NCI-H2196 (cell line): ENCODE results near the gene KCNC1.

Experiments
- DNase-seq: peaks from one replicate; lab custom pipeline; 2025; ENCODE audit not compliant: unreplicated experiment; lab: John Stamatoyannopoulos, UW

Gene KCNC1

GRCh38 chr11:17714870-17715269, 19.7 kb upstream of the KCNC1 start:
- DNase-seq = no peak

DNA sequence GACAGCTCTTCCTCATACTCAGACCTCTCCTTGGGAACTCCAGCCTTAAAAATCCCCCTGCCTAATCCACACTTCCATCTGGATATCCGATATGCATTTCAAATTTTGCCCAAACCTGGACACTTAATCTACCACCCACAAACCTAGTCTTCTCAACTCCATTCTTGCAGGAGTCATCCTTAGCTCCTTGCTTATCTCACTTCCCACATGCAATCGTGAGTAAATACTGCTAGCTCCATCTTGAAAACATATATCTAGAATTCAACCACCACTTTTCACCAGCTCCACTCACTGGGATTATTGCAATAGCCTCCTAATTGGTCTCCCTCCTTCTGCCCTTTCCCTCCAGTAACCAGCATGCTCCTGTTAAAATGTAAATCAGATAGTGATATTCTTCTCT, 17.8 kb upstream of the KCNC1 start:
- DNase-seq = no peak

DNA sequence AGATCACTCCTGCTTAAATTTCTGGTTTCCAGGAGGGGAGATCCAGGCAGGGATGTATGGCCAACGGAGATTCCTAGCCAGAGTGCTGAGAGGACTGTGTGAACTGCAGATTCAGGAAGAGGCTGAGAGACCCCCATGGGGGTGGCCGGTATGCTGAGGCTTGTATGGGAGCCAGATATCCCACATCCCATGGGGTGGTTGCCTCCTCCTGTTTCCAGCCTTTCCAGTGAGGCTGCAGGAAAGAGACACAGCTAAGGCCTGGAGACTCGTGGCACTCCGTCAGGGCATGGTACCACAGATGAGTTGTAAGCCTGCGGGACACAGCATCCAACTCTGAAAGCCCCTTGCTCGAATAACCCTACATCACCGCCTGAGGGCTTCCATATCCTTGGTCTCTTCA, 16.6 kb upstream of the KCNC1 start:
- no peak for DNase-seq

GRCh38 chr11:17718510-17718962, 16.0 kb upstream of the KCNC1 start:
- DNase-seq = no peak

DNA sequence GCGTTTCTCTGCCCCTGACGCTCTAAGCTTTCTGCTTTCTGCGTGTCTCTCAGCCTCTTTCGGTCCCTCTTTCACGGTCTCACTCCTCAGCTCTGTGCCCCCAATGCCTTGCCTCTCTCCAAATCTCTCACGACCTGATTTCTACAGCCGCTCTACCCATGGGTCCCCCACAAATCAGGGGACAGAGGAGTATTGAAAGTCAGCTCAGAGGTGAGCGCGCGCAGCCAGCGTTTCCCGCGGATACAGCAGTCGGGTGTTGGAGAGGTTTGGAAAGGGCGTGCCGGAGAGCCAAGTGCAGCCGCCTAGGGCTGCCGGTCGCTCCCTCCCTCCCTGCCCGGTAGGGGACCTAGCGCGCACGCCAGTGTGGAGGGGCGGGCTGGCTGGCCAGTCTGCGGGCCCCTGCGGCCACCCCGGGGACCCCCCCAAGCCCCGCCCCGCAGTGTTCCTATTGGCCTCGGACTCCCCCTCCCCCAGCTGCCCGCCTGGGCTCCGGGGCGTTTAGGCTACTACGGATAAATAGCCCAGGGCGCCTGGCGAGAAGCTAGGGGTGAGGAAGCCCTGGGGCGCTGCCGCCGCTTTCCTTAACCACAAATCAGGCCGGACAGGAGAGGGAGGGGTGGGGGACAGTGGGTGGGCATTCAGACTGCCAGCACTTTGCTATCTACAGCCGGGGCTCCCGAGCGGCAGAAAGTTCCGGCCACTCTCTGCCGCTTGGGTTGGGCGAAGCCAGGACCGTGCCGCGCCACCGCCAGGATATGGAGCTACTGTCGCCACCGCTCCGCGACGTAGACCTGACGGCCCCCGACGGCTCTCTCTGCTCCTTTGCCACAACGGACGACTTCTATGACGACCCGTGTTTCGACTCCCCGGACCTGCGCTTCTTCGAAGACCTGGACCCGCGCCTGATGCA, 15.3 kb upstream of the KCNC1 start, which contains the start of gene MYOD1:
MYOD1 (plus strand) TSS at position 544 of the 910 bp plus-strand sequence; CDS start at position 756, 212 bp downstream.
- DNase-seq = peak; percentile 51

- no peak for DNase-seq
Measured at GRCh38 chr11:17719938-17720795, 14.4 kb upstream of the KCNC1 start.

GRCh38 chr11:17720796-17721171, 13.8 kb upstream of the KCNC1 start:
- no peak for DNase-seq

- DNase-seq = no peak
Measured at GRCh38 chr11:17721242-17721999, 13.2 kb upstream of the KCNC1 start.

DNA sequence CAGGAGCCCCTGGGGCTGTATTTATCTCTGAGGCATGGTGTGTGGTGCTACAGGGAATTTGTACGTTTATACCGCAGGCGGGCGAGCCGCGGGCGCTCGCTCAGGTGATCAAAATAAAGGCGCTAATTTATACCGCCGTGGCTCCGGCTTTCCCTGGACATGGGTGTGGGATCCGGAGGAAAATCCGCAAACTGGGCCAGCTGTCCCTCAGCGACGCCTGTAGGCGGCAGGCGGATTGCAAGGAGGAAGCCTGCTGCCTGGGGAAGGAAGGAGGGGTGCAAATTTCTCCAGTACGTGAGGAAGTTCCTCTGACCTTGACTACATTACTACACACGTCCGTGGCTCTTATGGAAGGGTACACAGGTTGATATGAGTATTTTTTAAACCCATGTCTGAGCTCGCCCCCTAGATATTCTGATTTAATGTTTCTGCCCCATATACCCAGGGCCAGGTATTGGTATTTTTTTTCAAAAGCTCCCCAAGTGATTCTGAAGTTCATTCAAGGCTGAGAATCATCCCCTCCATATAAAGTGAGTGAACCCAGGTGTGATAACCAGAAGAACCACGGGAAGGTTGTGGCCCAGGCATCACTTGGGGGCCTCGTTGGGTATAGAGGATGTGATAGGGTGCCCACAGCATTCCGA, 12.5 kb upstream of the KCNC1 start:
- peak; percentile 31 for DNase-seq

DNA sequence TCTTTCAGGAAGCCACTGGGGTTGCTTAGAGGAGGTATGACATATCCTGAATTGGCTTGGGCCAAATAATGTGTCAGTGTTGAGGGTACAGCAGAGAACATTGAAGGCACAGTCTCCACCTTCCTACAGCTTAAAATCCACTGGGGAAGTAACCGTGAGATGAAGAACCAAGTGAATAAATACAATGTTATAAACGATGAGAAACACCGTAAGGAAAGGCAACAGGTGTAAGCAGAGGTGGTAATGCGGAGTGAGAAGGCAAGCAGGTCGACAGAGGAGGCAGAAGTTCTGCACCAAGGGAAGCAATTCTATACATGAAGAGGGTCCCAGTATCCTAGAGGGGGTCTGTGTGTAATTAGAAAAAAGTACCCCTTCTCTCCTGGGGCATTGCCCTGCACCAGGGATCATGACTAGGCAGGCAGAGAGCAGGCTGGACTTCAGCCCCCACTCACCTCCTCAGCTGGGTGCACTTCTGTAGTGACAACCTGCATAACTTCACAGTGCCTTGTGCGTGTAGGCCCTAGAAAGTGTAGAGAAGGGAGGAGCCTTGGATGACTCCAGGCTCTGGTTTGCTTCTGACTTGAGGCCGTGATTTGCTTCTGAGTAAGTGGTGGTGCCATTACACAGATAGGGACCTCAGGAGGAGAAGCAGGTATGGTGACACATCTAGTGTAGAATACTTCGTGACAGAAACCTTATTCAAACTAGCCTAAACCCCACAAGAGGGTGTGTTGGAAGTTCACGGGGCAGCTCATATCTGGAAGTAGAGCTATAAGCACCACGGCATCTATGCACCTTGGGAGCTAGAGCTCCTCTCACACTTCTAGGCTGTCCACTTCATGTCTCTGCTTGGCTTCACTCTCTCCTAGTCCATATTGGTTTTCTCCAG, 10.3 kb upstream of the KCNC1 start:
- no peak for DNase-seq

DNA sequence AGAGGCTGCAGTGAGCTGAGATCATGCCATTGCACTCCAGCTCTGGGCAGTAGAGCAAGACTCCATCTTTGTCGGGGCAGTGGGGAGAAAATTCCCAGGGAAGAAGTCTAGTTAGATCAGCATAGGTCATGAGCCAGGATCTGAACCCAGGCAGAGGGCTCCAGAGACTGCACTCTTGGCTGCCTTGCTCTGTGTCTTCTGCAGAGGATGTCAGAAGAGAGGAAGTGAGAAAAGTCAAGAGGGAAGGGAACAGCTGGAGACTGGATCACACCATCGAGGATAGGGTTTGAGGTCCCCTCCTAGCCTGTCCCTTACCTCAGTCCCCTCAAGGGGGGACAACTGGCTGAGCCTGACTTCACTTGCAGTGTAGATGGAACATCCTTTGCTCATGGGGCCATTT, 9.4 kb upstream of the KCNC1 start:
- no peak for DNase-seq

GRCh38 chr11:17730137-17730536, 4.4 kb upstream of the KCNC1 start:
- DNase-seq = no peak

GRCh38 chr11:17730608-17731462, 3.7 kb upstream of the KCNC1 start:
- DNase-seq = peak; percentile 96

GRCh38 chr11:17733261-17733660, 1.3 kb upstream of the KCNC1 start:
- no peak for DNase-seq

DNA sequence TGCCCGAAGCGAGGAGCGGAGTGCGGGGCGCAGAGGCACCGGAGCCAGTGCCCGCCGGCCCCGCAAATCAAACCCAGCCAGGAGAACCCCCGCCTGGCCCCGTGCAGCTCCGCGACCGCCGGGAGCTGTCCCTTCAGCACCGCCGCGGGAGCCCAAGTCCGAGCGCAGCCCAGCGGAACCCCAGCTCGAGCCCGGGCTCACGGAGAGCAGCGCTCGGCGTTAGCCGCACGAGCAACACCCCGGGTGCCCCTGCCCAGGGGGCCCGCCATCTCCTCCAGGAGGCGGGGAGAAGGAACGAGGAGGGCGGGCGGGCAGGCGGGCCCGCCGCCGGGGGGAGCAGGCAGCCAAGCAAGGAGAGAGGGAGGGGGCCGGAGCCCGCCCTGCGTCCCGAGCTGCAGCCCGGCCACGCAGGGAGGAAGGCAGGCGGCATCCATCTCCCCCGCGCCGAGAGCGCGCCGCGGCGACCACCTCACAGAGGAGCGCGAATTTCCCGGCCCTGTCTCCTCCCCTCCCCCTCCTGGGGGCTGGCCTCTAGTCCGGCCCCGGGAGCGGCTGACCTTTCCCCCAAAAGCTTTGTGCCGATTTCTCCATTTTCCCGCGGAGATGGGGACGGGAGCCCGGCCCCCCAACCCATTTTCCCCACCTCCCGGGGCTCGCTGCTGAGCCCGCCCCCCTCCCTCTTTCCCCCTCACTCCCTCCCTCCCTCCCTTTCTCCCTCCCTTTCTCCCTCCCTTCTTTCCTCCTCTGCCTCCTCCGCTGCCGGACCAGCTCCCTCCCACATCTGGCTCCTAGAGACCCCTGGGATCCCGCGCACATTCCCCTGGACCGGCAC, 621 bp downstream of the KCNC1 start:
- peak; percentile 22 for DNase-seq

DNA sequence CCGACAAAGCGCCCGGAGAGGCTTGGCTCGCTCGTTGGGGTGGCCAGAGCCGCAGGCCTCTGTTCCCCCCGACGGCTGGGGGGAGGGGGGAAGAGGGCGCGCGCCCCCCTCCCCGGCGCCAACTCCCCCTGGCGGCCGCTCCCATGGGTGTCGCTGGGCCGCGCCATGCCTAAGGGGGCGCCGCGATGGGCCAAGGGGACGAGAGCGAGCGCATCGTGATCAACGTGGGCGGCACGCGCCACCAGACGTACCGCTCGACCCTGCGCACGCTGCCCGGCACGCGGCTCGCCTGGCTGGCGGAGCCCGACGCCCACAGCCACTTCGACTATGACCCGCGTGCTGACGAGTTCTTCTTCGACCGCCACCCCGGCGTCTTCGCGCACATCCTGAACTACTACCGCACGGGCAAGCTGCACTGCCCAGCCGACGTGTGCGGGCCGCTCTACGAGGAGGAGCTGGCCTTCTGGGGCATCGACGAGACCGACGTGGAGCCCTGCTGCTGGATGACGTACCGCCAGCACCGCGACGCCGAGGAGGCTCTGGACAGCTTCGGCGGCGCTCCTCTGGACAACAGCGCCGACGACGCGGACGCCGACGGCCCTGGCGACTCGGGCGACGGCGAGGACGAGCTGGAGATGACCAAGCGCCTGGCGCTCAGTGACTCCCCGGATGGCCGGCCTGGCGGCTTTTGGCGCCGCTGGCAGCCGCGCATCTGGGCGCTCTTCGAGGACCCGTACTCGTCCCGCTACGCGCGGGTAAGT, 1.4 kb downstream of the KCNC1 start:
- peak; percentile 19 for DNase-seq

- DNase-seq = no peak
Measured at GRCh38 chr11:17736579-17736893, 2.0 kb downstream of the KCNC1 start.
